GM21825 (cell line): ENCODE measurements around the gene CACNA1G.

Experiments used
- ATAC-seq: cut with Tn5 transposase; IDR thresholded peaks from one replicate; pipeline ENCODE4 v1.9.1; 2021; ENCODE audit warnings: mild to moderate bottlenecking, moderate library complexity; ENCODE audit not compliant: unreplicated experiment

The CACNA1G gene

DNA sequence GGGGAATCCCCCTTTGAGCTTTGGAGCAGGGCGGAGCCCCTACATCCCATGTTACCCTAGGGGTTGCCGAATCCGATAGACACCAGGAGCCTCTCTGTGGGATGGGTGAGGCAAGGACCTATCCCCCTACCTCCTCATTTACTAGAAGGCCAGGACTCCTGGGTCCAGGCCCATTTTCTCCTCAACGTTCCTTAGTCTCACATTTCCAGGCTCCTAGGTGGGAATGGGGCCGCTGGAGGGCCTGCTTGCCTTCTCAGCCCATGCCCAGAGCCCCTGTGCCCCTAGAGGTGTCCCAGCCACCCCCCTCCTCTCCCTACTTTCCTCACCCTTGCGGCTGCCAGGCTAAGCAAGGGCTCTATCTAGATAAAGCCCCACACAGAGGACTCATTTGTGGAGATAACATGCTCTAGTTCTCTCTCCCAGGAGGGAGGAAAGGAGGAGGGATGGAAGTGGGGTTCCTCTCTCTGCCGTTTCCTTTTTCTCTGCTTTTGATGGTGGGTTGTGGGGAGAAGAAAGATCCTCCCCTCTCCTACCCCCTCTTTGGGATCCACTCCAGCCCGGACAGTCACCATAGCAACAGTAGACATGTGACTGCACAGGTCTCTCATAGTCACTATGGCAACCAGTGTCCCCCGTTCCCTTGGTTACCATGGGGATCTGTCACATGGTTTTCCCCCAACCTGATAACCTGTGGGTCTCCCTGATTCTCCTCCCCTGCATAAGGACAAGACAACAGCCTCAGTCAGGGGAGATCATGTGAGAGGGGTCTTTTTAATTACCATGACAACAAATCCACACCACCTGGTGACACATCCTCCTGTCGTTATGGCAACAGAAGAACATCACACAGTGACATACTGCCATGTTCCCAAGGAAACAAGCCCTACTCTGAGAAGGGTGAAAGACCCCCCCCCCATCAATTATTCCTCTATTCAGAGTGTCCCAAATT is 5.2 kb downstream of the CACNA1G start:
- no peak for ATAC-seq

DNA sequence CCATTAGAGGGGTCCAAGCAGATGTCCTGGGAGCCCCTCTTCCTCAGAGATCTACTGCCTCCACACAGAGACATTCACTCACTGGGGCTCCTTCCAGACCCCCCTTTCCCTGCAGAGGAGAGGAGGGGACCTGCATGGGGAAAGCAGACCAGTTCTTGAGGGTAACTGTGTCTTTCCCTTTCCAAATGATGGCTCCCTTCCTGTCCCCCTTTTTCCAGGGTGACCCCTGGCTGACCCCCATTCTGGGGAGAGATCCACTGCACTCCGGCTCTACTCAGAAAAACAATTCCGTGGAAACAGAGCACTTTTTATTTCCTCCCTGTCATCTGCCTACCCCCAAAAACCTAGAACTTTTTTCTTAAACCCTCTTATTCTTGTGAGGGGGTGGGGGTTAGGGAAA is 6.4 kb downstream of the CACNA1G start:
- no peak for ATAC-seq

DNA sequence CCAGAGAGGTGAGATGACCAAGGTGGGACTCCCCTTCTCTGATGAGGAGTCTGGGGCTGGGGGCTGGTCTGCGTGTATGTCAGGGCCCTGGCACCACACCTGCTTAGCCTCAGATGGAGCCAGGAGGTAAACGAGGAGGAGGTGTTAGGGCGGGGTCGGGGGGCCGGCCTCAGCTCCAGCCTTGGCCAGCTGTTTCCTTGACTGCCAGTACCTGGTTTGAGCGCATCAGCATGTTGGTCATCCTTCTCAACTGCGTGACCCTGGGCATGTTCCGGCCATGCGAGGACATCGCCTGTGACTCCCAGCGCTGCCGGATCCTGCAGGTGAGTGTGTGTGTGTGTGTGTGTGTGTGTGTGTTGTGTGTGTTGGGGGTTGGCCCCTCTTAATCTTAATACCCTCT is 8.1 kb downstream of the CACNA1G start:
- no peak for ATAC-seq

DNA sequence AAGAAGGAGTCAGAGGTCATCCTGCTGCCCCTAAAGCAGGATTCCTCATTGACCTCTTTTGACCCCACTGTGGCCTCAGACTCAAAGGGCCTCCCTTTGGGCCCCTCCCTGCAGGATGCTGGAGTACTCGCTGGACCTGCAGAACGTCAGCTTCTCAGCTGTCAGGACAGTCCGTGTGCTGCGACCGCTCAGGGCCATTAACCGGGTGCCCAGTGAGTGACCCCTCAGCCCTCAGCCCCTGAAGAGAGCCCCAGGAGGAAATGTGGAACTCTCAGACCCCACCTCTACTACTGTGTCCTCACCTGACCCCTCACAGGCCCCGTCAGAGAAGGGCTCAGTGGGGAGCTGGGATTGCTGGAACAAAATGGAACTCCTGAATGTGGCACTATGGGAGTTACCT is 9.1 kb downstream of the CACNA1G start:
- no peak for ATAC-seq

DNA sequence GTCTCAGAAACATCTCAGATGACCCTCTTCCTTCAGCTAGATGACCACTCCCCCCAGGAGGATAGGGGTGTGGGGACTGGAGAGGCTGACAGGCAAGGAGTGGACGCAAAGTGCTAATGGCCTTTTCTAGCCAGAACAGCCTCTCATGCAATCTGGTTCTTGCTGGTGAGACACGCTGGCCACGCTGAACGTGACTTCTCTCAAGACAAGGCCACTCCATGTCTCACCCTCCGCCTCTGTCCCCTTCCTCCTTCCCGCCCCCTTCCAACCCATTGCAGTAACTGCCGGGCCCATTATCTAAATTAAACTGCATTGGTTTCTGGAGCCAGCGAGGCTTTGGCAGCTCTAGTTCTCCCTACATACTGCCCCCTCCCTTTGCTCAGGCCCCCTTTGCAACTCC is 9.5 kb downstream of the CACNA1G start:
- ATAC-seq, result no peak

DNA sequence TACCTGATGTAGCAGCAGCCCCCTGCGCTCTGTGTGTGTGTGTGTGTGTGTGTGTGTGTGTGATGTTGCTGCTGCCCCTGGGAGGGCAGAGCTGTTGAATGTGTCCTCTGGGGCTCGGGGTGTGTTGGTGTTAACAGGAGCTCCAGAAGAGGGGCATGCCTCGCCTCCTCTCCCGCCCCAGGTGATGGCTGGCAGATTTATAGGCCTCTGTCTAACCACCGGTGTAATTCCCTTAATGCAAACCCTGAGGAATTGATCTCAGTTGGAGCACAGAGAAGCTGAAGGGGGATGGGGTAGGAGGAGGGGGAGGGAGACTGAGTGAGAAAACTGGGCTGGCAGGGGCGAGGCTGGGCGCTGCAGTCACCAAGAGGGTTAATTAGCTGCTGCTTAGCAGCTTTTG is 10.0 kb downstream of the CACNA1G start:
- no peak for ATAC-seq

DNA sequence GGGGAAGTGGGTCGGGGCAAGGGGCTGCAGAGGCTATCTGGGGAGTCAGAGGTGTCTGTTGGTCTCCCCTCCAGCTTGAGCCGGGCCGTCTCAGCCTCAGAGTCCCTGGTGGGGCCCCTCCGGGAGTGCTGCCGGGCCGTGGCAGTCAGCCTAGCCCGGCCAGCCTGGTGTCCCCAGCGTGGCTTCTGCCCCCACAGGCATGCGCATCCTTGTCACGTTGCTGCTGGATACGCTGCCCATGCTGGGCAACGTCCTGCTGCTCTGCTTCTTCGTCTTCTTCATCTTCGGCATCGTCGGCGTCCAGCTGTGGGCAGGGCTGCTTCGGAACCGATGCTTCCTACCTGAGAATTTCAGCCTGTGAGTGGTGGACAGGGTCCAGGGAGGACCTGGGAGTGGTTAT is 11.2 kb downstream of the CACNA1G start:
- ATAC-seq, result no peak

DNA sequence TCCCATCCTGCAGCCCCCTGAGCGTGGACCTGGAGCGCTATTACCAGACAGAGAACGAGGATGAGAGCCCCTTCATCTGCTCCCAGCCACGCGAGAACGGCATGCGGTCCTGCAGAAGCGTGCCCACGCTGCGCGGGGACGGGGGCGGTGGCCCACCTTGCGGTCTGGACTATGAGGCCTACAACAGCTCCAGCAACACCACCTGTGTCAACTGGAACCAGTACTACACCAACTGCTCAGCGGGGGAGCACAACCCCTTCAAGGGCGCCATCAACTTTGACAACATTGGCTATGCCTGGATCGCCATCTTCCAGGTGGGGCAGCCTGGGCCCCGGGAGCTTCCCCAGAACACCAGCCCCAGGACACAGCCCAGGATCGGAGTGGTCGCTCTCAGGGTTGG is 12.0 kb downstream of the CACNA1G start:
- ATAC-seq, result no peak

DNA sequence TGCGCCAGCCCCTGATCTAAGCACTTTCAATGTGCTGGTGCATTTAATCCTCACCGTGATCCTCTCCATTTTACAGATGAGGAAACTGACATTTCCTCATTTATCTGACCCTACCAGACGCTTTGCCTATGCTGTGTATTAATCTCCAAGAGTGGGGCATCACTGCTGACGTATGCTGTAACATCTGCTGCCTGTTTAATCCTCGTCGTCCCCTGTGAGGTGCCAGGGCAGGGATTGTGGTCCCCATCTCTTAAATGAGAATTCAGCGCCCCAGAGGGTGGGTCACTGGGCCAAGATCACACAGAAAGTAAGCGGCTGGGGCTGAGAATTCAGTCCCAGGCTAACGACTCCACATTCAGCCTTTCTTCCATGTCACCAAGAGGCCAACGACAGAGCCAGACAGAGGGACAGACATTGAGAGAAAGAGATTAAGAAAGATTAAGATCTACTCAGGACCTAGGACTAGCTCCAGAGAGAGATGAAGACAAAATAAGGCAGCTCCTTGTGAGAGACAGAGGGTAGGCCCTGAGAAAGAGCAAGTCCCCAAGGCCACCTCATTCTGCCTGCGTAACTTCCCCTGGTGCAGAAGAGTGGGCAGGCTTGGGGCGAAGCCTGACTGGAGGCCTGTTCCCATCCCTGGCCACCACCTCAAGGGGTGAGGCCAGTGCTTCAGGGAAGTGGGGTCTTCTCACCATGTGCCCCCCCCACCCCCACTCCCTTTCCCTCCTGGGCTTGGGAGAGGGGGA is 13.5 kb downstream of the CACNA1G start:
- ATAC-seq, result no peak

DNA sequence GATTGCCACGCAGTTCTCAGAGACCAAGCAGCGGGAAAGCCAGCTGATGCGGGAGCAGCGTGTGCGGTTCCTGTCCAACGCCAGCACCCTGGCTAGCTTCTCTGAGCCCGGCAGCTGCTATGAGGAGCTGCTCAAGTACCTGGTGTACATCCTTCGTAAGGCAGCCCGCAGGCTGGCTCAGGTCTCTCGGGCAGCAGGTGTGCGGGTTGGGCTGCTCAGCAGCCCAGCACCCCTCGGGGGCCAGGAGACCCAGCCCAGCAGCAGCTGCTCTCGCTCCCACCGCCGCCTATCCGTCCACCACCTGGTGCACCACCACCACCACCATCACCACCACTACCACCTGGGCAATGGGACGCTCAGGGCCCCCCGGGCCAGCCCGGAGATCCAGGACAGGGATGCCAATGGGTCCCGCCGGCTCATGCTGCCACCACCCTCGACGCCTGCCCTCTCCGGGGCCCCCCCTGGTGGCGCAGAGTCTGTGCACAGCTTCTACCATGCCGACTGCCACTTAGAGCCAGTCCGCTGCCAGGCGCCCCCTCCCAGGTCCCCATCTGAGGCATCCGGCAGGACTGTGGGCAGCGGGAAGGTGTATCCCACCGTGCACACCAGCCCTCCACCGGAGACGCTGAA is 15.2 kb downstream of the CACNA1G start:
- no peak for ATAC-seq

DNA sequence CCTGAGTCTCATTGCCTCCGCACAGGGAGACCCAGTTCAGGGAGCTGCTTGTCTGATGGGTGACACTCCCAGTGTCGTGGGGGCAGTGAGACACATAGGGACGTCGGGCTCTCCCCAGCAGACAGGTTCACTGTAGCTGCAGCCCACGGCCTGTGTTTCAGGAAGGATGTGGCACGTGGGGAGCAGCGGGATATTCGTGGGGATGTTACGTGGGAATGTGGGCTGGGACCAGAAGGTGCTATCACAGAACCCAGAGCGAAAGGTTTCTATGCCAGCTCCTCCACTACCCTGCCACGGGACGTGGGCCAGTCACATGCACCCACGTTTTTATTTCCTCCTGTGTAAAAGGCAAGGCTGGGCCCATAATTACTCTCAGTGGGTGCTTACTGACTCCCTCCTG is 16.3 kb downstream of the CACNA1G start:
- ATAC-seq, result no peak

DNA sequence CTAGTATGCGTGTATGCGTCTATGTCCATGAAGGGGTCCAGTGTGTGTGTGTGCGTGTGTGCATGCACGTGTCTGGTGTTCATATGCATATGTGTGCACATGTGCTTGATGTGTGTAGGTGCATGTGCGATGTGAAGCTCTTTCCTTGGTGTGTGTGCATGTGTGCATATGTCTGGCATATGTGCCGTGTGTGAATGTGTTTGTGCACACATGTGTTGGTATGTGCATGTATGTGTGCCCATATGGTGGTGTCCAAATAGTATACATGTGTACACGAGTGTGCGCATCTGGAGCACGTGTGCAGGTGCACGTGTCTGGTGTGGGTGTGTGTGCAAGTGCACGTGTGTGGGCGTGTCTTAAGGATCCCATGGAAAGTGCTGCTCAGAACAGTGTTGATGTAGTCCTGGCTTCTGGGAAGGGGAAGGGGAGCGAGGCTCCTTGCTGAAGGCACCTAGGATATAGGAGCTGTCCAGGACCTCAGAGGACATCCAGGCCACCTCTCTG is 17.0 kb downstream of the CACNA1G start:
- ATAC-seq, result no peak

DNA sequence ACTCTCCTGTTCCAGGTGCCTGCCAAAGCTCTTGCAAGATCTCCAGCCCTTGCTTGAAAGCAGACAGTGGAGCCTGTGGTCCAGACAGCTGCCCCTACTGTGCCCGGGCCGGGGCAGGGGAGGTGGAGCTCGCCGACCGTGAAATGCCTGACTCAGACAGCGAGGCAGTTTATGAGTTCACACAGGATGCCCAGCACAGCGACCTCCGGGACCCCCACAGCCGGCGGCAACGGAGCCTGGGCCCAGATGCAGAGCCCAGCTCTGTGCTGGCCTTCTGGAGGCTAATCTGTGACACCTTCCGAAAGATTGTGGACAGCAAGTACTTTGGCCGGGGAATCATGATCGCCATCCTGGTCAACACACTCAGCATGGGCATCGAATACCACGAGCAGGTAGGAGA is 17.7 kb downstream of the CACNA1G start:
- no peak for ATAC-seq

DNA sequence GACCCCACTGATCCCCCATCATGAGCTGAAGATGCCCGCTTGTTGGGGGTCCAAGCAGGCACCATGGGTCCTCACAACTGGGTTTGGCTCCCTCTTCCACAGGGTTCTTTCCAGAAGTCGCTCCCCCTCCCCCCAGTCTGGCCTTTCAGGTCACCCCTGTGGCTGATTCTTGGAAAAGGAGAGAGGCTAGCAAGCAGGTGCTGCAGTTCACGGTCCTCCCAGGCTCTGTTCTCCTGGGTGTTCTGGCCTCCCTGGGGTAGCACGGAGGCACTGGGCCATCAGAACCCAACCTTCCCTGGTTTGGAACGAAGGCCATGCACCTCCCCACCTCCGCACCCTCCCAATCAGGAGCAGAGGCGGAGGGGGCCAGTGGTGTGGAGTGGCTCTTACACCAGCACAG is 18.9 kb downstream of the CACNA1G start:
- no peak for ATAC-seq

DNA sequence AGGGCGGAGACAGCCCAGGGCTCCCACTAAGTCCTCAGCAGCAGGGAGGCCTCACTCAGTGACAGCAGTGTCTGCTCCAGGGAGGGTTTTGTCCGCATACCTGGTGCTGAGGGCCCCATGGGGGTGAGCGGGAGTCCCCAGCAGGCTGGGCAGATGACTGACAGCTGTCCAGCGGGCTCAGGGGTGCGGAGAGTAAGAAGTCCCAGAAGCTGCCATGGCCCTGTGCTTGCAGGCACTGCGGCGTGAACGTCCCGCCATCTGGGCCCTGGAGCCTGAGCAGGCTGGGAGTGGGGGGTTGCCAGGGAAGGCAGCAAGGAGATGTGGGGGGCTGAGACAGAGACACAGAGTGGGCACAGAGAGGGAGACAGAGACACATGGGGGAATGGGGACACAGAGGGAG is 20.1 kb downstream of the CACNA1G start:
- ATAC-seq, result no peak

DNA sequence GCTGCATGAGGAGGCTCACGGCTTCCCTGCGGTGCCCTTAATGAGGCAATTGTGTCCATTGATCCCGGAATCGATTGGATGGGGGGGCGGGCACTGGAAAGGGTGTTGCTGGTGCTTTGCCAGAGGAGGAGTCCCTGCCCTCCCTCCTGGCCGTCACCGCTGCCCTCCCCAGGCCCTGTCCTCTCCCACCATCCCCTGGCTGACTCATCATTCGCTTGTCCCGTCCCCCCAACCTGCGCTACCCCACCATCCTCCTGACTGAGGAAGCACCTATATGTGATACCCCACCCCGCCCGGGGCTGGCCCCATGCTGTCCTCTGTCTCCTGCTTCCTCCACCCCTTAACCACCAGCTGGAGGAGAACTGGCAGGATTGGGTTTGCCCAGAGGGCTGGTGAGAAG is 20.8 kb downstream of the CACNA1G start:
- no peak for ATAC-seq

DNA sequence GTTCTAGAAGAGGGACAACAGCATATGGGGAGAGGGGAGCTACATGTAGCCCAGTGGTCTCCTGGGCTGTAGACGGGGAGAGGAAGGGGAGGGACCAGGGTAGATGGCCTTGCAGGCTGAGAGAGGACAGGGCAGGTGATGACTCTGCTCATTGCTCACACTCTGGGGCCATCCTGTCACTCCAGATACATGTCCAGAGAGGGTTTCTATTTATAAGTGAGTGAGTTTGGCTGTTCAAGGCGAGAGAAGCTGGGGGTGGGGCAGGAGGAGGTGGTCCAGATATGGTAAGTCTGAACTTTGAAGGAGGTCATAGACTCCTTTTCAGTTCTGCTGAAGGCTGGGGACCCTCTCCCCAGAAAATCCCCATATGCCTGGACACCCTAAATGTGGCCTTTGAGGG is 22.2 kb downstream of the CACNA1G start:
- no peak for ATAC-seq

DNA sequence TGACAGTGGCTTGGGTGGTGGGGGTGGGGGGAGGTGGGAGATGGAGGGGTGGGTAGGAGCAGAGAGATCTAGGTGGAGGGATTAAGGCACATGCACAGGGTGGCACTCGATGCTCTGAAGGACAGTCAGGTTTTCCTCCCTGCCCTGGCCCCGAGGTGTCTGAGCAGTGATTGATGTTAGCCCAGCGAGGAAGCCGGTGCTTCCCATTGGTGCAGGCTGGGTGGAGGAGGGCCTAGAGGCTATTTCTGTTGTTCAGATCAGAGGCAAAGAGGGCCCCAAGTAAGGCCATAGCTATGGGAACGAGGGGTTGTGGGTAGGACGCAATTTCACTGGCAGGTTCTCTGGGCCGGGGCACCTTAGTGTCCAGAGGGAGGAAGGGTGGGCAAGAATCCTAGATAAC is 23.1 kb downstream of the CACNA1G start:
- ATAC-seq, result no peak

DNA sequence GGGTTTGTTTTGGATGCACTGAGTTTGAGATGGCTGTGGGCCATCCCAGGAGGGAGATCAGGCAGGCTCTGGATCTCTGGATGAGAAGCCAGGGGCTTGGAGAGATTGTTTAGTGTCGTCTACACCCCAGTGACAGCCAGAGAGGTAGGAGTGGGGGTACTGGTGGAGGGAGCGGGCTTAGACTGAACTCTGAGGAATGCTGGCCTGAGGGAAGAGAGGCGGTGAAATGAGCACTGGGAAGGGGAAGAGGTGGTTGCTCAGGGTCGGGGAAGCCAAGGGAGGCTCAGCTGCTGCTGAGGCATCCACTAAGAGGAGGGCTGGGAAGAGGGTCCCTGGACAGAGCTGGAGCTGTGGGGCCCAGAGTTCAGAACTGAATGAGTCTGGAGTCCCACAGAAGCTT is 23.6 kb downstream of the CACNA1G start:
- no peak for ATAC-seq

DNA sequence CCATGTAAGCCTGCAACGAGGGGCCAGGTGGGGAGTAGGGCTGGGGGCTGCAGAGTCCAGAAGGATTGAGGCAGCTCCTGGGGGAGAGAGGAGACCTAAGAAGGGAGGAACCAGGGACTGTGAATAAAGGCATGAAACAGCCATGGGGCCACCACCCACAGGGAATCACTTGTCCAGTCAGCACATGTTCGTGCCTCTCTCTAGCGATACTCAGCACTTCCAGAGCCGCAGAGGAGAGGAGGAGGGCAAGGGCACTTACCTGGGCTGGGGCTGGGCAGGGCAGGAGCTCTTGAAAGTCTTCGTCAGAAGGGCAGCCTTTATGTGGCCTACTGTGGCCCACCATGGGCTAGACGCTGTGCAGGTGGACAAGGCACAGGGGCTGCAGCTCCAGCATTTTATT is 24.2 kb downstream of the CACNA1G start:
- no peak for ATAC-seq

DNA sequence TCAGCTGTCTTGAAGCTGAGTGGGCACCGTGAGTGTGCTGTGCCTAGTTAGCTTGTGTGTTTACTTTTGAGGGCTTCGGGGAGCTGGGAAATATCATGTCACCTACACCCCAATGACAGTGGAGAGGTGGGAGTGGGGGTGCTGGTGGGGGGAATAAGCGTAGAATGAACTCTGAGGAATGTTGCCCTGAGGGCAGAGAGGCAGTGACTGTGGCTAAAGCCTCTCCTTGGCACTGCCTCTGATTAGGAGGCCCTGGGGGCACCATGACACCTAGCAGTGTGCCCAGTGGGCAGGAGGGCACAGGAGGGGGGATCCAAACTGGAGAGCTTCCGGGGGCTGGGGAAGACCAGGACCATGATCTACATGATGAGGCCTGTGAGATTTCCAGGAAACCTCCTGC is 24.8 kb downstream of the CACNA1G start:
- ATAC-seq, result no peak

DNA sequence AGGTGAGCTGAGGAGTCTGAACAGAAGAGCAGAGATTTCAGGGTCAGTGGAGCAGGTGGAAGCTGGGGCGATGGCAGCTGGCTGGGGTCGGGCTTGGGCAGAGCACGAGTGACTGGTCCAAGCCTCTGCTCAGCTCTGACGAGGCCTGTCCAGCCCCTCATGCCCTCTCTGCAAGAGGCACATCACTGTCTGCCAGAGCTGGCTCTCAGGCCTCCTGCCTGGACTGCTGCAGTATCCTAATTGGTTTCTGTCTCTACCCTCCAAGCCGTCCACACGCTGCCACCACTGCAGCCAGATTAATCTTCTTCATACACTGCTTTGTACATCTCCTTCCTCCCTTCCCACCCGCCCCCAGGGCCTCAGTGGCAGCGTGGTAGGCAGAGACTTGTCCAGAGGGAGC is 25.4 kb downstream of the CACNA1G start:
- ATAC-seq, result no peak
